ENCODE results near the gene FHOD1. TPM values are rescaled to one million over a fixed set of nuclear protein-coding genes. Genes with fewer than 3 reads are reported as not detected.
A peak's percentile ranks its signal among the peaks of the same experiment; 100 is the strongest.

Gene FHOD1
- total and polyA plus RNA-seq, 2 of the 13 experiments (the other 11 are each of a cell fraction or from before 2014, with no cell fraction given): 20.0 to 20.8 TPM

GRCh38 chr16:67190448-67191399, 56.6 kb downstream of the FHOD1 start:
- no peak for FAIRE-seq
- peaks cover 21% of the 10 kb centered on the region for H3K79me2 ChIP-seq (ENCODE audit: insufficient read depth, low read length)
- peak overlapping the region; percentile 97 for H3K4me2 ChIP-seq (ENCODE audit: low read depth, low read length)
- BruUV-seq (replicated peaks): no TSS peak
- WGBS (ENCODE audit: low lambda C conversion rate): 40% methylated on average over 12 of the region's 13 CpGs
- ATAC-seq: no peak
- peaks cover 13 to 22% of the 10 kb centered on the region in 2 experiments for H3K36me3 ChIP-seq (replicated peaks in 1 of 2; ENCODE audit: control insufficient read depth in 1 of 2, insufficient read depth in 2 of 2, low read length in 2 of 2)
- no peak overlapping the region for H3K4me3 ChIP-seq (replicated peaks in 1 of 3; ENCODE audit: insufficient read depth in 1 of 3, low read depth in 2 of 3, low read length in 3 of 3)
- H3K27ac ChIP-seq (ENCODE audit: extremely low read length, insufficient read depth, low read length): no peak overlapping the region
- ChIA-PET POLR2A (interaction anchor here (1.0 kb wide), 1 partner anchor 20 kb away, joined by 4 read pairs; the partner anchor contains the start of gene NOL3), CTCF (ENCODE audit: low intra/inter-chr PET ratio, low total read pairs) (no interaction called here)
- in situ Hi-C loops (cut with HindIII; ENCODE audit: extremely low pct_ligation_motif_present, low pct_unique_long_range_greater_than_20kb): no loop called here
- H3K27me3 ChIP-seq (ENCODE audit: control insufficient read depth in 1 of 2, insufficient read depth in 2 of 2, low read length in 2 of 2): peaks cover 7 to 16% of the 10 kb centered on the region in 2 experiments; a peak in 2 of 5 replicates
- H3K4me1 ChIP-seq (ENCODE audit: insufficient read depth, low read length): peaks cover 52% of the 10 kb centered on the region
- H2AFZ ChIP-seq (ENCODE audit: low read length): no peak overlapping the region
- no peaks in the 10 kb centered on the region for H3K9me3 ChIP-seq (ENCODE audit: low read length)
- no peak overlapping the region for H3K9ac ChIP-seq (ENCODE audit: insufficient read depth, low read depth, low read length)
- intact Hi-C loops (cut with micrococcal nuclease; ENCODE audit: unreplicated experiment): no loop called here
- no peaks in the 10 kb centered on the region; the same call in 1 of the 2 replicates for H4K20me1 ChIP-seq (ENCODE audit: insufficient read depth, low read length)
- no peak for TF ChIP-seq SIX1 (CRISPR knock-in tag; IDR thresholded peaks at IDR 0.05; ENCODE audit: borderline replicate concordance)
- TF ChIP-seq, protein P1, sequence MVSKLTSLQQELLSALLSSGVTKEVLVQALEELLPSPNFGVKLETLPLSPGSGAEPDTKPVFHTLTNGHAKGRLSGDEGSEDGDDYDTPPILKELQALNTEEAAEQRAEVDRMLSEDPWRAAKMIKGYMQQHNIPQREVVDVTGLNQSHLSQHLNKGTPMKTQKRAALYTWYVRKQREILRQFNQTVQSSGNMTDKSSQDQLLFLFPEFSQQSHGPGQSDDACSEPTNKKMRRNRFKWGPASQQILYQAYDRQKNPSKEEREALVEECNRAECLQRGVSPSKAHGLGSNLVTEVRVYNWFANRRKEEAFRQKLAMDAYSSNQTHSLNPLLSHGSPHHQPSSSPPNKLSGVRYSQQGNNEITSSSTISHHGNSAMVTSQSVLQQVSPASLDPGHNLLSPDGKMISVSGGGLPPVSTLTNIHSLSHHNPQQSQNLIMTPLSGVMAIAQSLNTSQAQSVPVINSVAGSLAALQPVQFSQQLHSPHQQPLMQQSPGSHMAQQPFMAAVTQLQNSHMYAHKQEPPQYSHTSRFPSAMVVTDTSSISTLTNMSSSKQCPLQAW (CRISPR knock-in tag; IDR thresholded peaks at IDR 0.05): no peak
- peak; percentile 53 for TF ChIP-seq FOSL2 (CRISPR knock-in tag; IDR thresholded peaks at IDR 0.05)
- TF ChIP-seq, protein P2, sequence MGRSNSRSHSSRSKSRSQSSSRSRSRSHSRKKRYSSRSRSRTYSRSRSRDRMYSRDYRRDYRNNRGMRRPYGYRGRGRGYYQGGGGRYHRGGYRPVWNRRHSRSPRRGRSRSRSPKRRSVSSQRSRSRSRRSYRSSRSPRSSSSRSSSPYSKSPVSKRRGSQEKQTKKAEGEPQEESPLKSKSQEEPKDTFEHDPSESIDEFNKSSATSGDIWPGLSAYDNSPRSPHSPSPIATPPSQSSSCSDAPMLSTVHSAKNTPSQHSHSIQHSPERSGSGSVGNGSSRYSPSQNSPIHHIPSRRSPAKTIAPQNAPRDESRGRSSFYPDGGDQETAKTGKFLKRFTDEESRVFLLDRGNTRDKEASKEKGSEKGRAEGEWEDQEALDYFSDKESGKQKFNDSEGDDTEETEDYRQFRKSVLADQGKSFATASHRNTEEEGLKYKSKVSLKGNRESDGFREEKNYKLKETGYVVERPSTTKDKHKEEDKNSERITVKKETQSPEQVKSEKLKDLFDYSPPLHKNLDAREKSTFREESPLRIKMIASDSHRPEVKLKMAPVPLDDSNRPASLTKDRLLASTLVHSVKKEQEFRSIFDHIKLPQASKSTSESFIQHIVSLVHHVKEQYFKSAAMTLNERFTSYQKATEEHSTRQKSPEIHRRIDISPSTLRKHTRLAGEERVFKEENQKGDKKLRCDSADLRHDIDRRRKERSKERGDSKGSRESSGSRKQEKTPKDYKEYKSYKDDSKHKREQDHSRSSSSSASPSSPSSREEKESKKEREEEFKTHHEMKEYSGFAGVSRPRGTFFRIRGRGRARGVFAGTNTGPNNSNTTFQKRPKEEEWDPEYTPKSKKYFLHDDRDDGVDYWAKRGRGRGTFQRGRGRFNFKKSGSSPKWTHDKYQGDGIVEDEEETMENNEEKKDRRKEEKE (IDR thresholded peaks at IDR 0.05): no peak
- peak; percentile 53; the same call in 1 of the 2 replicates for TF ChIP-seq ZNF121 (CRISPR knock-in tag; IDR thresholded peaks at IDR 0.05)
- TF ChIP-seq, protein P3, sequence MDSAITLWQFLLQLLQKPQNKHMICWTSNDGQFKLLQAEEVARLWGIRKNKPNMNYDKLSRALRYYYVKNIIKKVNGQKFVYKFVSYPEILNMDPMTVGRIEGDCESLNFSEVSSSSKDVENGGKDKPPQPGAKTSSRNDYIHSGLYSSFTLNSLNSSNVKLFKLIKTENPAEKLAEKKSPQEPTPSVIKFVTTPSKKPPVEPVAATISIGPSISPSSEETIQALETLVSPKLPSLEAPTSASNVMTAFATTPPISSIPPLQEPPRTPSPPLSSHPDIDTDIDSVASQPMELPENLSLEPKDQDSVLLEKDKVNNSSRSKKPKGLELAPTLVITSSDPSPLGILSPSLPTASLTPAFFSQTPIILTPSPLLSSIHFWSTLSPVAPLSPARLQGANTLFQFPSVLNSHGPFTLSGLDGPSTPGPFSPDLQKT (CRISPR knock-in tag; IDR thresholded peaks at IDR 0.05; ENCODE audit: borderline replicate concordance): no peak
- TF ChIP-seq ZNF136 (CRISPR knock-in tag; IDR thresholded peaks at IDR 0.05; ENCODE audit: low read depth): no peak
- no peak for TF ChIP-seq BRF2 (CRISPR knock-in tag; IDR thresholded peaks at IDR 0.05)
- no peak for TF ChIP-seq ZSCAN30 (CRISPR knock-in tag; IDR thresholded peaks at IDR 0.05)
- no peak for TF ChIP-seq SP5 (CRISPR knock-in tag; IDR thresholded peaks at IDR 0.05; ENCODE audit: borderline replicate concordance, low read depth)
- TF ChIP-seq ZNF598 (CRISPR knock-in tag; IDR thresholded peaks at IDR 0.05; ENCODE audit: borderline replicate concordance): no peak
- no peak for TF ChIP-seq THAP11 (CRISPR knock-in tag; IDR thresholded peaks at IDR 0.05)
- TF ChIP-seq EED (CRISPR knock-in tag; IDR thresholded peaks at IDR 0.05): no peak
- TF ChIP-seq CENPX (CRISPR knock-in tag; IDR thresholded peaks at IDR 0.05): no peak
- 0 out of 2 replicates have a peak, but pooled peaks have one; percentile 53 for TF ChIP-seq ZNF17 (CRISPR knock-in tag; IDR thresholded peaks at IDR 0.05)
- no peak for DNase-seq (ENCODE audit: low spot score)
